Natural killer cell treated with Interleukin-12 subunit alpha and Interleukin-12 subunit beta and Interleukin-15 and Interleukin-18, amount 100 ng/mL, for 72 hours (primary cell): ENCODE results near the gene NDUFAF8. TPM values are rescaled to one million over a fixed set of nuclear protein-coding genes. Genes with fewer than 3 reads are reported as not detected.
"Not testable (repeated sequence)": the region's sequence is repeated elsewhere in the genome, so short reads cannot be mapped to it uniquely, and the experiment has no call there.

Experiments used
- ATAC-seq, 2 donors: fragments of 150-1000 bp; cut with Tn5 transposase in 1 of 2; sonication (Bioruptor Pico), chemical (Tn5 transposase) in 1 of 2; 2 replicates each; pipeline ENCODE4 v1.10.0; 2021
- DNase-seq: peaks from one replicate; pipeline ENCODE4 v3.0.0; 2022; ENCODE audit warnings: low spot score
- H3K27ac Mint-ChIP-seq, 2 donors: 1 replicate in 1 of 2; 2 replicates in 1 of 2; pipeline ENCODE4 v1.8.0; 2022; ENCODE audit warnings: mixed read lengths in 2 of 2, mild to moderate bottlenecking in 1 of 2, moderate library complexity in 1 of 2
- H3K27me3 Mint-ChIP-seq, 2 donors: 1 replicate in 1 of 2; 2 replicates in 1 of 2; pipeline ENCODE4 v1.8.0; 2022; ENCODE audit warnings: mixed read lengths in 2 of 2
- H3K36me3 Mint-ChIP-seq: one replicate; pipeline ENCODE4 v1.8.0; 2022; ENCODE audit warnings: mixed read lengths
- H3K4me1 Mint-ChIP-seq, 2 donors: 1 replicate in 1 of 2; 2 replicates in 1 of 2; pipeline ENCODE4 v1.8.0; 2022; ENCODE audit warnings: low read depth in 2 of 2, mixed read lengths in 2 of 2, mild to moderate bottlenecking in 1 of 2
- H3K4me3 Mint-ChIP-seq: one replicate; pipeline ENCODE4 v1.8.0; 2022; ENCODE audit warnings: mixed read lengths
- H3K9me3 Mint-ChIP-seq: 2 replicates; pipeline ENCODE4 v1.8.0; 2022; ENCODE audit warnings: mixed read lengths
- total RNA-seq, 2 donors: library from RNA; stranded (reverse); gene quantifications; one replicate each; pipeline ENCODE4 v1.2.3, GENCODE V29; 2022

The NDUFAF8 gene
- total RNA-seq, 2 donors from 2014 or later, result 58.1 to 107 TPM

- no peak overlapping the region for H3K27ac Mint-ChIP-seq
- no peaks in the 10 kb centered on the region for H3K27me3 Mint-ChIP-seq
- no peaks in the 10 kb centered on the region for H3K9me3 Mint-ChIP-seq
- H3K36me3 Mint-ChIP-seq, result no peaks in the 10 kb centered on the region
- peak overlapping the region; percentile 89 for H3K4me3 Mint-ChIP-seq
- peaks cover 10 to 13% of the 10 kb centered on the region in 2 donors for H3K4me1 Mint-ChIP-seq
- DNase-seq (no peak), ATAC-seq (no peak)
Observed at GRCh38 chr17:81222620-81222905, 16.6 kb upstream of the NDUFAF8 start.

- H3K4me1 Mint-ChIP-seq, result peaks cover 15 to 16% of the 10 kb centered on the region in 2 donors
- peak; percentile 99 for DNase-seq
- no peaks in the 10 kb centered on the region for H3K36me3 Mint-ChIP-seq
- H3K27me3 Mint-ChIP-seq, result no peaks in the 10 kb centered on the region
- no peaks in the 10 kb centered on the region for H3K9me3 Mint-ChIP-seq
- peak within 1 kb of the TSS; percentile 89 for H3K4me3 Mint-ChIP-seq
- peak; percentile 97 to 99 for ATAC-seq
- H3K27ac Mint-ChIP-seq, result peak within 1 kb of the TSS; percentile 6 to 56
Observed at GRCh38 chr17:81222906-81223761, 16.0 kb upstream of the NDUFAF8 start, which contains the start of gene CEP131. Gene CEP131, minus strand, starts transcription at chr17:81222965. Its CDS starts 2,909 bp downstream, at chr17:81220056.

GRCh38 chr17:81223762-81224130 is 15.4 kb upstream of the NDUFAF8 start:
- no peaks in the 10 kb centered on the region for H3K36me3 Mint-ChIP-seq
- H3K9me3 Mint-ChIP-seq, result no peaks in the 10 kb centered on the region
- peak overlapping the region; percentile 89 for H3K4me3 Mint-ChIP-seq
- H3K27me3 Mint-ChIP-seq, result no peaks in the 10 kb centered on the region
- ATAC-seq (no peak), DNase-seq (no peak)
- H3K27ac Mint-ChIP-seq, result peak overlapping the region; percentile 6 to 56
- peaks cover 16% of the 10 kb centered on the region in 2 donors for H3K4me1 Mint-ChIP-seq

DNA sequence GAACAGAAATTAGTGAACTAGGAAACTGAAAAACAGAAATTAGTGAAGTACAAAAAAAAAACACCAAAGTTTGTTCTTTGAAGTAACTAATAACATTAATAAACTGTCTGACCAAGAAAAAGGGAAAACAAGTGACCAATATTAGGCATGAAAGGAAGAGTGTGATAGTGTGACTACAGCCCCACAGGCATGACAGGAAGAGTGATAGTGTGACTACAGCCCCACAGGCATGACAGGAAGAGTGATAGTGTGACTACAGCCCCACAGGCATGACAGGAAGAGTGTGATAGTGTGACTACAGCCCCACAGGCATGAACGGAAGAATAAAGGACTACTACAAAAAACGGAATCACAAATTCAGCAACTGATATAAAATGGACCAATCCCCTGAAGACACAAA is 11.5 kb upstream of the NDUFAF8 start:
- H3K4me3 Mint-ChIP-seq, H3K27me3 Mint-ChIP-seq, H3K9me3 Mint-ChIP-seq, ATAC-seq, DNase-seq: not testable (repeated sequence)
- Mint-ChIP-seq H3K36me3 (peaks cover 12% of the 10 kb centered on the region), H3K27ac (peak overlapping the region in 1 of 2 donors; percentile 15), H3K4me1 (peaks cover 16 to 18% of the 10 kb centered on the region in 2 donors)

GRCh38 chr17:81228420-81228819 is 10.7 kb upstream of the NDUFAF8 start:
- H3K4me1 Mint-ChIP-seq, result peaks cover 15 to 17% of the 10 kb centered on the region in 2 donors
- peak overlapping the region in 1 of 2 donors; percentile 15 for H3K27ac Mint-ChIP-seq
- DNase-seq (no peak), ATAC-seq (no peak)
- H3K36me3 Mint-ChIP-seq, result peaks cover 12% of the 10 kb centered on the region
- no peak overlapping the region for H3K4me3 Mint-ChIP-seq
- no peaks in the 10 kb centered on the region for H3K9me3 Mint-ChIP-seq
- no peaks in the 10 kb centered on the region for H3K27me3 Mint-ChIP-seq

DNA sequence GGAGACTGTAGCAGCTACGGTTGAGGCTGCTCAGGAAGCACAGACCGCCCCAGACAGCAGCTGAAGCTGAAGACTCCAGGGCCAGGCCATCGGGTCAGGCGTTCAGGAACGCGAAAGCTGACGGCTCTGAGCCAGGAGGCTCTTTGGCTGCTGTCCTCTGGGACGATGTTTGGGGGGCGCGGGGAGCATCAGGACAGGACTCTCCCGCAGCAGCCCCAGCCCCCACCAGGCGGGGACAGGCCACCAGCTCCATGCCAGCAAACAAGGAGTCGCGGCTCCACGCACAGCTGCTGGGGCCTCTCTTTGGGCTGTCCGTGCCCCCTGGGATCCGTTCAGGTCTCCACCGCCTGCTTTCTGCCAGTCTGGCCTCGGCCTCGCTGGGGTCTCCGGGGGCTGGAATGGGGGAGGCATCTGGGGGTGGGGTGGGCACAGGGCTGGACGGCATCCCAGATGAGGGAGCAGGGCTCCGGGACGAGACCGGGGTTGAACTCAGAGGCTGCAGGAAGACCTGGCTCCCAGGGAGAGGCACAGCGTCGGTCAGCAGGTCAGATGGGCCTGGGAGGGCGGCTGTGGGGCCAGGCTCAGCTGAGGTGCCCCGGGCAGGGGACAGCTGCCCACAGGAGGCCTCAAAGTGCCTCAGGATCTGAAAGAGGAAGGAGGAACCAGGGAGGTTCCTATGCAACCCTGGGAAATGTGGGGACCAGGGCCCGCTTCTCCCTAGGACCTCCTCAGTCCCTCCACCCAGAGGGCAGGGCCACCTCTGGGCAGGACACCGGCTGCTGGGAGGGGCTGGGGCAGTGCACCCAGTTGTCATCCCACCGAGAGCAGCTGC is 10.1 kb upstream of the NDUFAF8 start:
- DNase-seq, result no peak

DNA sequence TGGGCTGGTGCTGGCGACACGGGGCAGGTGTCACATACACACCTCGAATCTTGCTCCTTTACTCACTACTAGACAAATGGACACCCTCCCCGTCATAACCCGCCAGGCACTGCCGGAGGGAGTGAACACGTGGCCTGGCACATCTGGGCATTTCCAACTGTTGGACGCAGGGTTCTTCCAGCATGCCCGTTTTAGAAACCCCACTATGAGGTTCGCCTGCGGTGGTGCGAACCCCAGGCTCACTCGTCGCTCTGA is 9.5 kb upstream of the NDUFAF8 start:
- Mint-ChIP-seq H3K9me3 (no peaks in the 10 kb centered on the region), H3K36me3 (peaks cover 12% of the 10 kb centered on the region), H3K27me3 (no peaks in the 10 kb centered on the region), H3K27ac (no peak overlapping the region), H3K4me3 (no peak overlapping the region), H3K4me1 (peaks cover 10 to 12% of the 10 kb centered on the region in 2 donors)
- DNase-seq, result no peak
- no peak for ATAC-seq

More for the DNA sequence above, 10.1 kb upstream of the NDUFAF8 start:
- Mint-ChIP-seq H3K9me3 (no peaks in the 10 kb centered on the region), H3K27me3 (no peaks in the 10 kb centered on the region), H3K4me3 (no peak overlapping the region), H3K27ac (no peak overlapping the region), H3K4me1 (peaks cover 9 to 12% of the 10 kb centered on the region in 2 donors), H3K36me3 (peaks cover 12% of the 10 kb centered on the region)
- ATAC-seq, result no peak

DNA sequence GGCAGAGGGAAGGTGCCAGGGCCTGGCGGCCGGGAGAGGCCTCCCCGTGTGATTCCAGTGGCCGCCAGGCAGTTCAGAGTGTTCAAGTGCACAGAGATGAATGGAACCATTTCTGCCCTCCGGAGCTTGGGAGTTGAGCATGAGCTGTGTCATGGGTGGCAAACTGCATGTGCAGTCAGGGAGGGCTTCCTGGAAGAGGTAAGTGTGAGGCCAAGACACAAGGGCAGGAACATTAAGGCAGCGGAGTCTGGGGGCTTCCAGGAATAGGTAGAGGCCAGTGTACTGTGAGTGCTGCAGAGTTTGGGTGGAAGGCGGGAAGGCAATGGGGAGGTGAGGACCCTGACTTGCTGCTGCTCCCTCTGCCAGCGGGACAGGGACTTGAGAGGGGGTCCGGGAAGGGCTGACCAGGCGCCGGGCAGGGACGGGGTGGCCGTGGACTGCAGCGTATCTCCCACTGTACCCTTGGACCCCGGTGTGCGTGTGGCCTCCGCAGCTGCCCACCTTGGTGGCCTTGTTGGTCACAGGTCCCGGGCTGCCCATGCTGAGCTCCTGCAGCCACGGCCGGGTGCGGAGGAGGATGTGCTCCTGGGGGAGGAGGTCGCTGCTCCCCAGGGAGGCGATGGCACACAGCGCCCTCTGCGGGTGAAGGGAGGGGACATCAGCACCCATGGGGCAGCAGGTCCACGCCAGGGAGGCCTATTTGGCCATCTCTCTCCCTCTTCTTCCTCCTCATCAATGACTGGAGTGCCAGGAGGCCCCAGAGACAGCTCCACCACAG is 8.9 kb upstream of the NDUFAF8 start:
- ATAC-seq (no peak), DNase-seq (no peak)
- Mint-ChIP-seq H3K4me1 (peaks cover 16 to 18% of the 10 kb centered on the region in 2 donors), H3K27me3 (no peaks in the 10 kb centered on the region), H3K9me3 (no peaks in the 10 kb centered on the region), H3K27ac (no peak overlapping the region), H3K36me3 (peaks cover 12% of the 10 kb centered on the region), H3K4me3 (no peak overlapping the region)

GRCh38 chr17:81231121-81231645 is 7.9 kb upstream of the NDUFAF8 start:
- Mint-ChIP-seq H3K27ac (no peak overlapping the region), H3K9me3 (no peaks in the 10 kb centered on the region), H3K4me3 (no peak overlapping the region), H3K36me3 (peaks cover 12% of the 10 kb centered on the region), H3K27me3 (no peaks in the 10 kb centered on the region), H3K4me1 (peaks cover 16 to 21% of the 10 kb centered on the region in 2 donors)
- no peak for ATAC-seq
- DNase-seq, result no peak

GRCh38 chr17:81231766-81232581 is 7.1 kb upstream of the NDUFAF8 start:
- H3K27me3 Mint-ChIP-seq, result no peaks in the 10 kb centered on the region
- no peaks in the 10 kb centered on the region for H3K9me3 Mint-ChIP-seq
- no peak overlapping the region for H3K4me3 Mint-ChIP-seq

GRCh38 chr17:81232616-81233241 is 6.4 kb upstream of the NDUFAF8 start:
- ATAC-seq (no peak), DNase-seq (no peak)
- Mint-ChIP-seq H3K4me1 (peaks cover 11 to 24% of the 10 kb centered on the region in 2 donors), H3K9me3 (no peaks in the 10 kb centered on the region), H3K4me3 (no peak overlapping the region), H3K27me3 (no peaks in the 10 kb centered on the region), H3K27ac (no peak overlapping the region), H3K36me3 (peaks cover 12% of the 10 kb centered on the region)

More at GRCh38 chr17:81231766-81232581, 7.1 kb upstream of the NDUFAF8 start:
- ATAC-seq (no peak), DNase-seq (no peak)
- Mint-ChIP-seq H3K36me3 (peaks cover 12% of the 10 kb centered on the region), H3K27ac (no peak overlapping the region), H3K4me1 (peaks cover 16 to 22% of the 10 kb centered on the region in 2 donors)

GRCh38 chr17:81233316-81233715 is 5.8 kb upstream of the NDUFAF8 start:
- Mint-ChIP-seq H3K27ac (no peak overlapping the region), H3K4me1 (peaks cover 7 to 25% of the 10 kb centered on the region in 2 donors), H3K4me3 (no peak overlapping the region), H3K27me3 (no peaks in the 10 kb centered on the region), H3K36me3 (peaks cover 12% of the 10 kb centered on the region), H3K9me3 (no peaks in the 10 kb centered on the region)
- no peak for DNase-seq
- no peak for ATAC-seq
